ENCODE data around the gene FKBP9. TPM values are rescaled to one million over a fixed set of nuclear protein-coding genes. Genes with fewer than 3 reads are reported as not detected.

Gene FKBP9
- polyA plus RNA-seq, 1 experiment = 248 TPM

DNA sequence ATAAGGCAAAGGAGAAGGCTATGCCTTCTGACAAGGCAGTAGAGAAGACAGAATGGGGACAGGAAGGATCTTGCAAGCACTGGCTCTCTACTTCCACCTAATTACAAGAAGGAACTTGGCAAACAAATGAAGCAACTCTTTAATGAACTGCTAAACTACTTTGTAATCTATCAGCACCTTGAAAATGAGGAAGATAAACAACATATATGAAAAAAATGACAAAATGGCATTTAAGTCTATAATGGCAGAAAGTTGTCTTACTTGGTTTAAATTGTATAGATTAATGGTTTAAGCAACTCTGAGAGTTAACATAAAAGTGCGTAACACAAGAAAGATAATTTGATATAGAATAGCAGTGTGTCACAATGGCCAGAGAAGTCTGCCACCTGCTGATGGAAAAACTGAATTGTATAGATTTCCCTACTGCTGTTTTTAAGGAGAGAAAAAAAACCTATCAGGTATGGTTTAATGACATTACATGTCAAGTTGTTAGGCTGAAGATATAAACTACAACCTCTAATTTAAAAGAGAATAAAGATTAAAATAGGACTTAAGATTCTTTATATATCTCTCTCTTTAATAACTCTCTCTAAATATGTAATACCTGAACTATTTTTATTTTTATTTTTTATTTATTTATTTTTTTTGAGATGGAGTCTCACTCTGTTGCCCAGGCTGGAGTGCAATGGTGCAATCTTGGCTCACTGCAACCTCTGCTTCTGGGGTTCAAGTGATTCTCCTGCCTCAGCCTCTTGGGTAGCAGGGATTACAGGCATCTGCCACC, 93.5 kb downstream of the FKBP9 start:
- ChIA-PET POLR2A (no interaction called here), CTCF (no interaction called here)
- H3K27me3 ChIP-seq (ENCODE audit: control insufficient read depth, insufficient read depth, low read length) = no peaks in the 10 kb centered on the region
- no peak overlapping the region for H3K4me3 ChIP-seq (ENCODE audit: low read depth, low read length)
- no peaks in the 10 kb centered on the region for H3K36me3 ChIP-seq (ENCODE audit: control insufficient read depth, insufficient read depth, low read length)
- TF ChIP-seq, protein P1, sequence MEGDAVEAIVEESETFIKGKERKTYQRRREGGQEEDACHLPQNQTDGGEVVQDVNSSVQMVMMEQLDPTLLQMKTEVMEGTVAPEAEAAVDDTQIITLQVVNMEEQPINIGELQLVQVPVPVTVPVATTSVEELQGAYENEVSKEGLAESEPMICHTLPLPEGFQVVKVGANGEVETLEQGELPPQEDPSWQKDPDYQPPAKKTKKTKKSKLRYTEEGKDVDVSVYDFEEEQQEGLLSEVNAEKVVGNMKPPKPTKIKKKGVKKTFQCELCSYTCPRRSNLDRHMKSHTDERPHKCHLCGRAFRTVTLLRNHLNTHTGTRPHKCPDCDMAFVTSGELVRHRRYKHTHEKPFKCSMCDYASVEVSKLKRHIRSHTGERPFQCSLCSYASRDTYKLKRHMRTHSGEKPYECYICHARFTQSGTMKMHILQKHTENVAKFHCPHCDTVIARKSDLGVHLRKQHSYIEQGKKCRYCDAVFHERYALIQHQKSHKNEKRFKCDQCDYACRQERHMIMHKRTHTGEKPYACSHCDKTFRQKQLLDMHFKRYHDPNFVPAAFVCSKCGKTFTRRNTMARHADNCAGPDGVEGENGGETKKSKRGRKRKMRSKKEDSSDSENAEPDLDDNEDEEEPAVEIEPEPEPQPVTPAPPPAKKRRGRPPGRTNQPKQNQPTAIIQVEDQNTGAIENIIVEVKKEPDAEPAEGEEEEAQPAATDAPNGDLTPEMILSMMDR (IDR thresholded peaks at IDR 0.05; ENCODE audit: insufficient read depth, low read depth, low read length) = peak; percentile 62
- DNase-seq (ENCODE audit: low read depth) = no peak

DNA sequence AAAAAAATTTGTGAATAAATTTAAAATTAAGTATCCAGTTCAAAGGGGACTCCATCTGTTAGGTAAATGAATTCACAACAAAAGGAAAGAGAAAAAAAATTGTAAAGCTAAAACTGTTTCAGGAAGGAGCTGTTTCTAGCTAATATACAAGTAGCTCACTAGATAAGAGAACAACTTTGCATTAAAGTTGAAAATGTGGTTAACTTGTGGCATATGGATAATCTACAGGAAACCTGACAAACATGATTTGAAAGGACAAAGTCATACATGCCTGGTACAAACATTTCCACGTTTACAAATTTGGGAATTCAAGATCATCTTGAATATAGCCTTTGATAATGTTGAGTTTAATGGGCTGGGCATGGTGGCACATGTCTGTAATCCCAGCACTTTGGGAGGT, 96.5 kb downstream of the FKBP9 start:
- no peak for DNase-seq (ENCODE audit: low read depth)
- TF ChIP-seq, protein P1 (IDR thresholded peaks at IDR 0.05; ENCODE audit: insufficient read depth, low read depth, low read length) = no peak
- Histone ChIP-seq H3K36me3 (ENCODE audit: control insufficient read depth, insufficient read depth, low read length) (no peaks in the 10 kb centered on the region), H3K4me3 (ENCODE audit: low read depth, low read length) (no peak overlapping the region), H3K27me3 (ENCODE audit: control insufficient read depth, insufficient read depth, low read length) (no peaks in the 10 kb centered on the region)
- CTCF ChIA-PET = no interaction called here
- POLR2A ChIA-PET = no interaction called here

DNA sequence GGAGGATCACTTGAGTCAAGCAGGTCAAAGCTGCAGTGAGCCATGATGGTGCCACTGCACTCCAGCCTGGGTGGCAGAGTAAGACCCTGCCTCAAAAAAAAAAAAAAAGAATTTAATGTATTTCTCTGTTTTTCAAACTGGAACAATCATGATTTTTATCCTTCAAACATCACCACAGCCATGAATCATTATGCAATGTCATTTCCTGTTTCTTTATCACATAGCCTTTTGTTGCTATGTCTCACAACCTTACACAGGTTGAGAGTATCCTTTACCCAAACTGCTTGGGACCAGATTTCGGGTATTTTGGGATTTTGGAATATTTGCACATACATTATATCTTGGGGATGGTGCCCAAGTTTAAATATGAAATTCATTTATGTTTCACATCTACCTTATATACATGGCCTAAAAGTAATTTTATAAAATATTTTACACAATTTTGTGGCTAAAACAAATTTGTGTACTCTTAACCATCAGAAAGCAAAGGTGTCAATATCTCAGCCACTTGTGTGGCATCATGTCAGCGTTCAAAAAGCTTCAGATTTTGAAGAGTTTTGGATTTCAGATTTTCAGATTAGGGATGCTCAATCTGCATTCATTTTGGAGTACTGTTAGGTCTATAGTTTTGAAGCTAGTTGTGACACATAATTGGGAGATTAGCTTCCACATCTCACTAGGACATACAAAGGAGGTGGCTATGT, 97.2 kb downstream of the FKBP9 start:
- ChIA-PET CTCF (interaction anchor here (0.5 to 1.1 kb wide), 2 partner anchors 8 to 14 kb away, joined by 3 read pairs; no protein-coding TSS in a partner anchor), POLR2A (no interaction called here)
- no peak for DNase-seq (ENCODE audit: low read depth)
- Histone ChIP-seq H3K27me3 (ENCODE audit: control insufficient read depth, insufficient read depth, low read length) (no peaks in the 10 kb centered on the region), H3K4me3 (ENCODE audit: low read depth, low read length) (no peak overlapping the region), H3K36me3 (ENCODE audit: control insufficient read depth, insufficient read depth, low read length) (no peaks in the 10 kb centered on the region)
- TF ChIP-seq, protein P1 (IDR thresholded peaks at IDR 0.05; ENCODE audit: insufficient read depth, low read depth, low read length) = no peak

DNA sequence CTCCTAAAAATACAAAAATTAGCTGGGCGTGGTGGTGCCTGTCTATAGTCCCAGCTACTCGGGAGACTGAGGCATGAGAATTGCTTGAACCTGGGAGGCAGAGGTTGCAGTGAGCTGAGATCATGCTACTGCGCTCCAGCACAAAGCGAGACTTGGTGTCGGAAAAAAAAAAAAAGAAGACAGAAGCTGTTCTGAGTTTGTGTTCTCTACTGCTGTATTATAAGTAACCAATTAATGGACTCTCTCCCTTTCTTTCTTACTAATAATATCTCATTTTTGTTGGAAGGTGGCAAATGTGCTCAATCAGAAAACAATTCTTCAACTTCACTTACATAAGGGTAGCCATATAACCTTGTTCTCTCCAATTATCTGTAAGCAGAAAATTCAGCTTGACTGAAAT, 97.9 kb downstream of the FKBP9 start:
- H3K4me3 ChIP-seq (ENCODE audit: low read depth, low read length) = no peak overlapping the region
- POLR2A ChIA-PET = interaction anchor here (0.6 kb wide), 1 partner anchor 11 kb away, joined by 3 read pairs; no protein-coding TSS in a partner anchor
- TF ChIP-seq, protein P1 (IDR thresholded peaks at IDR 0.05; ENCODE audit: insufficient read depth, low read depth, low read length) = no peak
- no peak for DNase-seq (ENCODE audit: low read depth)
- H3K36me3 ChIP-seq (ENCODE audit: control insufficient read depth, insufficient read depth, low read length) = no peaks in the 10 kb centered on the region
- H3K27me3 ChIP-seq (ENCODE audit: control insufficient read depth, insufficient read depth, low read length) = no peaks in the 10 kb centered on the region
- CTCF ChIA-PET = interaction anchor here (0.5 to 1.1 kb wide), 2 partner anchors 8 to 15 kb away, joined by 3 read pairs; no protein-coding TSS in a partner anchor

Small RNA genes lying within 50 kb of the gene (small RNA-seq; reads per million reads assigned to genes)
- not detected for gene AC083863.1 (ENCODE audit: insufficient read length, low read depth, low replicate concordance)
- gene RN7SL505P (ENCODE audit: insufficient read length, low read depth, low replicate concordance) = not detected
- not detected for gene RNU6-388P (ENCODE audit: insufficient read length, low read depth, low replicate concordance)
- gene RPS29P14 (ENCODE audit: insufficient read length, low read depth, low replicate concordance) = not detected

Other genes with a start within 250 kb of the FKBP9 start
- 12.6 and 26.1 TPM in 2 replicates for gene KBTBD2, start 65.7 kb upstream of the FKBP9 start, polyA plus RNA-seq (2011; rRNA removed)
- gene NT5C3A, start 105.3 kb downstream of the FKBP9 start, polyA plus RNA-seq (2011; rRNA removed) = 11.0 and 19.0 TPM in 2 replicates
- gene RP9, start 152.0 kb downstream of the FKBP9 start, polyA plus RNA-seq (2011; rRNA removed) = 16.2 and 18.6 TPM in 2 replicates
- gene BBS9, start 172.1 kb downstream of the FKBP9 start, polyA plus RNA-seq (2011; rRNA removed) = 6.5 and 10.9 TPM in 2 replicates

All from BJ (cell line).